ENCODE data around the gene NOTUM.
A peak's percentile ranks its signal among the peaks of the same experiment; 100 is the strongest.
"Not testable (repeated sequence)": the region's sequence is repeated elsewhere in the genome, so short reads cannot be mapped to it uniquely, and the experiment has no call there.

NOTUM gene

GRCh38 chr17:81922566-81923301 lies 38.3 kb downstream of the NOTUM start:
- no peak for DNase-seq

DNA sequence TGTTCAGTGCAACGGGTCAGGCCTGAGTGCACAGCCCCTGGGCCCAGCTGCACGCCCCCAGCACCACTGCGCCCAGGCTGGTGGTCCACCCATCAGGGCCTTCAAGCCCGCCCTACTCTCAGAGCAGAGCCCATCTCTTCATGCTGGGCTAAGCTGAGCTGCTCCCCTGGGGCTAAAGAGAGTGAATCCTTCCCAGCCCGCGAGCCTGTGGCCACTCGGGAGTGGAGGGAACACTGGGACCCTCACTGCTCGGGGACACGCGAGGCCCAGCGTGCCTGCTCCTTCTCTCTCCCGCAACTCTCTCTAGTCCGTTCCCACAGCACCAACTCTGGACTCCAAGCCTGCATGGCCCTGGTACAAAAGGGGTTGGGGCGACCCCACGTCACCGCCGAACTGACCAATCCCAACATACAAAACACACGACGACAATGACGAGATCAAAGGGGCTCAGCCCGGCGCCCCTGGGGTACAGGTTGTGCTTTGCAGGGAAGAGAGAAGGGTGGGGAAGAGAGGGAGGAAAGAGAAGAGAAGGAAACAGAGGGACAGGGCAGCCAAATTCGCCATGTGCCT lies 38.9 kb downstream of the NOTUM start:
- no peak for DNase-seq

DNA sequence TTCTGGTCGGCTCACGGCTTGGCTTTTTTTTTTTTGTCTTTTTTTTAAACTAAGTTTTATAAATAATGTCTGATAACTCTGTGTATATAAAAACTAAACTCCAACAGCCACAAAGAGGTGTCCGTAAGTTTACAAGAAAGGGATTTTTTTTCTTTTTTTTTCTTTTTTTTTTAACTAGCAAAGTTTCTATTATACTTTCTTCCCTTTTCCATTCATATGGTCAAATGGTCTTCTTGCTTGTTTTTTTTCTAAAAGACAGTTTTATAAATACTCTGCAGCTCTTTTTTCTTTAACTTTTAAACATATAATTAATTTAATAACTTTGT lies 39.5 kb downstream of the NOTUM start:
- DNase-seq: no peak

- no peak for DNase-seq
Measured at GRCh38 chr17:81920612-81921536, 40.1 kb downstream of the NOTUM start.

GRCh38 chr17:81918832-81919545 lies 42.0 kb downstream of the NOTUM start:
- no peak for DNase-seq

GRCh38 chr17:81918333-81918669 lies 42.7 kb downstream of the NOTUM start:
- DNase-seq: not testable (repeated sequence)

- peak; percentile 47 for DNase-seq
Measured at GRCh38 chr17:81917565-81918332, 43.2 kb downstream of the NOTUM start, which contains the start of gene SIRT7. TSS of gene SIRT7 (minus strand) at chr17:81918176. CDS start at chr17:81918131, 45 bp downstream.

DNA sequence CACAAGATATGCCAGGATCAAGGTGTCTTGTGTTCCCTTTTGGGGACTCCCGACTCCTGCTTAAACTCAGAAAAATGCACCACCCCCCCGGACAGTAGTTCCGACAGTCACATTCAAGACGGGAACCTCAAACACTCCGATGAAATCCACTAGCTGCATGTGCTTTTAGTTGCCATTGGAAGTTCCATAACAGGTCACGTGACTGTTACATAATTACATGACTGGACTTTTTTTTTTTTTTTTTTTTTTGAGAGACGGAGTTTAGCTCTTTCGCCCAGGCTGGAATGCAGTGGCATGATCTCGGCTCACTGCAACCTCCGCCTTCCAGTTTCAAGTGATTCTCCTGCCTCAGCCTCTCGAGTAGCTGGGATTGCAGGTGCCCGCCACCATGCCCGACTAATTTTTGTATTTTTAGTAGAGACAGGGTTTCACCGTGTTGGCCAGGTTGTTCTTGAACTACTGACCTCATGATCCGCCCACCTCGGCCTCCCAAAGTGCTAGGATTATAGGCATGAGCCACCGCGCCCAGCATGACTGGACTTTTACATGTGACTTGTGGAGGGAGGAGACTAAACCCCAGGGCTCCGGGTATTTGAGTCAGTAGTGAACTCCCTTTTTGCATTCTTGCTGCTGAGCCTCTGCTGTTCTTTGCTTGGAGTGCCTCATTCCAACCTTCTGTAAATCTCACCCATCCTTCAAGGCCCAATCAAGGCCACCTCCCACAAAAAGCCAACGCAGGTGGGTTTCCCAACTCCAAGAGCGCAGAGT lies 44.6 kb downstream of the NOTUM start:
- DNase-seq: no peak

GRCh38 chr17:81915331-81915730 lies 45.7 kb downstream of the NOTUM start:
- no peak for DNase-seq

DNA sequence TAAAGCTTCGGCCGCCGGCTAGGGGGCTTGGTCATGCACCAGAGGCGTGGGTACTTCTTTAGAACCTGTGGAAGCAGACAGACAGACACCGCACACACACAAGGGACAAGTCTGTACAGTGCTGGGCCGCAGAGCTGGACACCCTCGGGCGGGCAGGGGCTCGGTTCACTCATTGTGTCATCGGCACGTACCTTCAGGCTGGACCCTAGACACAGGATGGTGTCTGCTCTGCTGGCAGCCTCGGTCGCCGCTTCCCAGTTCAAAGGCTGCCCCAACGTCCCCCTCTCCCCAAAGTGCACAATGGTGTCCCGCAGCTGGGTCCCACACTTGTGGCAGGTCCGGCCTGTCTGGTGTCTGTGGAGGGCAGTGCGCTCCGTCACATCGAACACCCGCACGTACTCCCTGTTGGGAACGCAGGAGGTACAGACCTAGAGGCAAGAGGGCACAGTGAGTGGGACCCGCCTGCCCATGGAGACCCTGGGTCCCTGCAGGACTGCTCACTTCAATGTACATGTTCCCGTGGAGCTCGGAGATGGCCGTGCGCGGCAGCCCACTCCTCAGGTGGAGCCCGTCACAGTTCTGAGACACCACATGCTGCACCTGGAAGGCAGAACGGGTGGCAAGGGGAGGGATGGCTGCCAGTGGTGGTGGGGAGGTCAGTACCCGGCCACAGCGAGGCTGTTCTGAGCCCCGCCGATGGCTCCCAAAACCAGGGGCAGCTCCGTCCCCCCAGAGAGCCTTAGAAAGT lies 46.7 kb downstream of the NOTUM start:
- no peak for DNase-seq

DNA sequence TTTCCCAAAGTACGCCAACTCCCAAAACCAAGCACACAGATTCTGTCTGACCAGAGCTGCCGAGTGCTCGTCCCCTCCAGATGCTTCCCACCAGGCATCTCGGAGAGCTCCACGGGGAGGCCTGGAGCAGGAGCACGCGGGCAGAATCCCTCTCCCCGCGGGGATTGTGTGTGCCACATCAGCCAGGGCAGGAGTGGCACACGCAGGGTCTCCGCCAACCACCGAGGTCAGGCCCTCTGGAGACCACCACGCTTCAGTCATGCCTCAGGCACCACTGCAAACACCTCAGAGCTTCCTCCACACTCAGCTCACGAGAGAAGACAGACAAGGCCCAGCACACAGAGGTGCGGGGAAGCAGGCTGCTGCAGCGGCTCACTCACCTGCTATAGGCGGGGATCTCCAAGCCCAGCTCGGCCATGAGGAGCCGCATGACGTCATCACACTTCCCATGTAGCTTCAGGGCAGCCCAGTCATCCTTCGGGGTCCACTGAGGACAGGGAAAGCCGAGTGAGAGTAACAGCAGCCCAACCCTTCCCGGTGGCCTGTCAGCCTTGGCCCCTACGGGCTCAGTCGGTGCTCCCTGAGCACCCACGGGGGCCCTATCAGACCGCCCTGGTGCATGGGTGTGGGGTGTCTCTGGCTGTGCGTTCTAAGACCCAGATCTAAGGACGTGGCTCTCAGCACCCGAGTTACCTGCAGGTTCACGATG lies 47.4 kb downstream of the NOTUM start:
- no peak for DNase-seq

DNA sequence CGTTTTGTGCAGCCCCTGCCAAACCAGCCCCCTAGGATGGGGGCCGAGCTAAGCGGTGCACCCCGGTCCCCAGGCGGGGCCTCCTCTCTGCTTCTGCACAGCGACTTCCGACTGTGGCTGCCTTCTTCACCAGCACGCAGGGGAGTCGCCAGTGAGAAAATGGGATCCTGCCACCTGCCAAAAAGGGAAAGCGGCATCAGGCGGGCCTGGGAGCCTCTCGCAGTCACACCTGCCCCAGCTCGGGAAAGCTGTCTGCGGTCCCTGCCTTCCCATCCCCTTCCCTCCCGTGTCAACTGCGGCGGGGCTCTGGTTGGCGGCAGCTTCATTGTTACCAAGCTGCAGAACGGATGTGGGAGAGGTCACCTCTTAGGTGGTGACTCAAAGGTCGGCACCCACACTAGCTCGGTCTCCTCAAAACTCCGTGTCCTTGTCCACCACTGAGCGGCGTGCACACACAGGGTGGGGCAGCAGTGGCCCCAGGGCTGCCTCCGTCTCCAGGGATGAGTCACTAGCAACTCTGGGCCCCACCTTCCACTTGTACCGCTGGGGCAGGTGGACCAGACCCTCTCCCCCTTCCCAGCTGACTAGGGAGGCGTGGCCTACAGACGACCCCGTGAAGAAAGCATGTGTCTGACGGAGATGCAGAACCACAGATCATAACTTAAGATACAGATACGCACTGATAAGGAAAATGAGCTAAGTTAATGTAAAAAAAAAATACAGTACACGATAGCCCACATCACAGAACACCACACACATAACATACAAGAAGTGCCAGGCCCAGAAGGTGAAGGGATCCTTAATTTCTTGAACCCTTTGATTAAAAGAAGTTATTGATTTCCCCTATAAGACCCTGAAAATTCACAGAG lies 48.3 kb downstream of the NOTUM start:
- DNase-seq: no peak

- no peak for DNase-seq
Measured at GRCh38 chr17:81911969-81912368, 49.0 kb downstream of the NOTUM start.

DNA sequence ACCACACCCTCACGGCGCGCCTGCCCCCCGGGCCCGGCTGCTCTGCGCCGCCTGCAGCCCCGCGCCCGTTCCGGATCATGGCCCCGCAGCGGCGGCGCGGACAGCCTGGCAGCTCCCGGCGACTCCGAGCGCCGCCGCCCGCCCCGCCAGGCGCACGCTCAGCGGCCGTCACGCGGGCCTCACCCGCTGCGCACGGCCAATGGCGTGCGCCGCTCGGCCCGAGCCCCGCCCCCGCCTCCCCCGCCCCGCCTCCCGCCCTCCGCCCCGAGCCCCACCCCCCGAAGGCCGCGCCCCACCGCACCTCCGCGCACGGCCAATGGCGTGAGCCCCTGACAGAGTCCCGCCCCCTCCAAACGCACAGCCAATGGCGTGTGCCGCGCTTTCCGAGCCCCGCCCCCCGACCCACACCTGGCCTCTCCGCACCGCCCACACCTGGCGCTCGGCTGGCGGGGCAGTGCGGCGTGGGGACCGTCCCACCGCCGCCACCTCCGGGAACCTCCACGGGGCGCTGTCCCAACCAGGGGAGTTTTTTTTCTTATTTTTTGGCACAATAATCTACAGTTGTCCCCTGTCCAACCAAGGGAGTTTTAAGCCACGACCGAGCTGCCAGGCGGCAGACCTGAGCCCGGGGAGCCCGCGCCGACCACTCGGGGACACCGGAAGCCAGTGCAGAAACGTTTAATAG lies 49.6 kb downstream of the NOTUM start, which contains the start of gene PCYT2:
Gene PCYT2 (minus strand): TSS at position 123 of the 685 bp plus-strand sequence. CDS start 44 bp downstream, at position 79.
- peak; percentile 91 for DNase-seq

GRCh38 chr17:81910840-81911276 lies 50.1 kb downstream of the NOTUM start:
- no peak for DNase-seq

- DNase-seq: no peak
Measured at GRCh38 chr17:81909966-81910839, 50.8 kb downstream of the NOTUM start.

GRCh38 chr17:81909231-81909630 lies 51.8 kb downstream of the NOTUM start:
- DNase-seq: no peak

Measured in NCI-H1105 (cell line).